SH-SY5Y (cell line): ENCODE data around the gene IST1.

Experiments used
- GATA2 ChIP-seq: IDR thresholded peaks from 2 replicates; pipeline ENCODE4 v1.6.1; 2011; ENCODE audit warnings: mild to moderate bottlenecking, low read depth, low read length
- GATA3 ChIP-seq: IDR thresholded peaks from 2 replicates; pipeline ENCODE4 v1.6.1; 2011; ENCODE audit warnings: low read depth, mild to moderate bottlenecking, low read length, moderate library complexity

Gene IST1

GRCh38 chr16:71961066-71962039, 66.0 kb downstream of the IST1 start:
- TF ChIP-seq GATA2 (no peak; the same call in 1 of the 2 replicates), GATA3 (no peak)

GRCh38 chr16:71963125-71963875, 68.0 kb downstream of the IST1 start:
- TF ChIP-seq GATA2 (no peak), GATA3 (no peak)

DNA sequence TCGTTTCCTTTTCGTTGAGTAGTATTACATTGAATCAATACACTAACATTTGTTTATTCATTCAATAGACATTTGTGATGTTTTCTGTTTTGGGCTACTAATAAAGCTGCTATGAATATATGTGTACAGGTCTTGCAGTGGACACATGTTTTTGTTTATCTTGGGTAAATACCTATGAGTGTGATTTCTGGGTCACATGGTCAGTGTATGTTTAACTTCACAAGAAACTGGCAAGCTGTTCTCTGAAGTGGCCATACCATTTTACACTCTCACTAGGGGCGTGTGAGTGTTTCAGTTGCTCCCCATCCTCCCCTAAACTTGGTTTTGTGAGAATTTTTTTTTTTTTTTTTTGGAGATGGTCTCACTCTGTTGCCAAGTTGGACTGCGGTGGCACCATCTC, 69.9 kb downstream of the IST1 start:
- TF ChIP-seq GATA2 = no peak
- TF ChIP-seq GATA3 = no peak

DNA sequence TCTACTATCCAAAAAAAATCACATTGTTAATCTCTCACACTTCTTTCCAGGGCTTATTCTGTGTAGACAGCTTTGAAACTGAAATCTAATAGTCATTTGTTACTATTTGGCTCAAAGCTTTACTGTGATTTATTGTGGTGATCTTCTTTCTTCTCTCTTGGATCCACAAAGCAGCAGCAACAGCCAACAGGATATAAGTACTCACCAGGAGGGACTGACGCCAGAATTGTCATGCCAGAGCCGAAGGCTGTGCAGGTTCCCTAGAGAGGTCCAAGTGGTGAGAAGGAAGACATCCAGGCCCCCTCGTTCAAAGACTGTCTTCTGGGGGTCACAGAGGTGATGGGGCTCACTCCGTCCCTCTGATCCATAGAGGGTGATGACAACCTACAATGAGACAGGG, 71.6 kb downstream of the IST1 start:
- no peak for TF ChIP-seq GATA2
- TF ChIP-seq GATA3 = no peak

GRCh38 chr16:71969353-71969752, 74.0 kb downstream of the IST1 start:
- TF ChIP-seq GATA2 (no peak), GATA3 (no peak)

GRCh38 chr16:71971571-71971970, 76.2 kb downstream of the IST1 start:
- TF ChIP-seq GATA2 (no peak), GATA3 (no peak)

GRCh38 chr16:71972356-71972755, 77.0 kb downstream of the IST1 start:
- TF ChIP-seq GATA2 (no peak), GATA3 (no peak)

GRCh38 chr16:71973001-71973400, 77.7 kb downstream of the IST1 start:
- TF ChIP-seq GATA2 (no peak), GATA3 (no peak)

DNA sequence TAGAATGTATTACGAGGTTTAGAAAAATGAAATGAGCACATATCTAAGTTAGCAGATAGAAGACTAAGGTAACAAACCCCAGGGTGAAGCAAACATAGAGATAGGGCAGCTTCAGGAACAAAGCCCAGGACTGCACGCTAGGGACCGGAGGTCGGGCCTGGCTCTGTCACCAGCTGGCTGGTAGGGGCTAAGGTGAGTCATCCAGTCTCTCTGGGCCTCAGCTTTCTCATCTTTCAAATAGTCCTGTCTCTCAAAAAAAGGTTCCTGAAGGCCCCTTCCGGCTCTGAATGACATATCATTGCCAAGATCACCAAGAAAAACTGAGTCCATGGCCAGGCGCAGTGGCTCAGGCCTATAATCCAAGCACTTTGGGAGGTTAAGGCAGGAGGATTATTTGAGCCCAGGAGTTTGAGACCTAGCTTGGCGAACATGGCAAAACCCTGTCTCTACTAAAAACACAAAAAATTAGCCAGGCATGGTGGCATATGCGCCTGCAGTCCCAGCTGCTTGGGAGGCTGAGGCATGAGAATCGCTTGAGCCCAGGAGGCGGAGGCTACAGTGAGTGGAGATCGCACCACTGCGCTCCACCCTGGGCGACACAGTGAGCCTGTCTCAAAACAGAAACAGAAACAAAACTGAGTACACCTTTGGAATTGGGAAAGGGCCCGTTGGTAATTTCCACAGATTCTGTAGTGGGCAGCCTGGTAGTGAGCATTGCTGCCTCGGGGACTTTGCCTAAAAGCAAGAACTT, 78.9 kb downstream of the IST1 start:
- TF ChIP-seq GATA3 (no peak), GATA2 (no peak)
